GM23338 (cell line): Measurements from ENCODE around the gene CFAP299.

Experiments used
- CREB1 ChIP-seq: fragments of 250-450 bp; sonication (Bioruptor Pico); IDR thresholded peaks from 2 replicates; pipeline ENCODE4 v1.5.0; 2020; ENCODE audit warnings: low read depth, mild to moderate bottlenecking, moderate library complexity
- EZH2 ChIP-seq: fragments of 200-600 bp; sonication (generic); IDR thresholded peaks from one replicate; pipeline ENCODE4 v1.8.0; 2017; ENCODE audit warnings: antibody characterized with exemption, mild to moderate bottlenecking, low read depth; ENCODE audit not compliant: unreplicated experiment
- EZH2phosphoT487 ChIP-seq: fragments of 200-600 bp; sonication (generic); IDR thresholded peaks from one replicate; pipeline ENCODE4 v1.8.1; 2018; ENCODE audit warnings: antibody characterized with exemption; ENCODE audit not compliant: unreplicated experiment
- JUNB ChIP-seq: IDR thresholded peaks from one replicate; pipeline ENCODE4 v1.6.1; 2016; ENCODE audit warnings: antibody characterized with exemption; ENCODE audit not compliant: unreplicated experiment
- NANOG ChIP-seq: IDR thresholded peaks from 2 replicates; pipeline ENCODE4 v1.6.1; 2016; ENCODE audit warnings: antibody characterized with exemption, borderline replicate concordance
- POLR2AphosphoS5 ChIP-seq: IDR thresholded peaks from 2 replicates; pipeline ENCODE4 v1.6.1; 2016; ENCODE audit warnings: antibody characterized with exemption, low read depth
- STAT1 ChIP-seq: IDR thresholded peaks from one replicate; pipeline ENCODE4 v1.6.1; 2016; ENCODE audit warnings: antibody characterized with exemption; ENCODE audit not compliant: unreplicated experiment
- TF ChIP-seq, protein P1 (sequence below), 2 experiments: fragments of 200-600 bp in 1 of 2; sonication (generic) in 1 of 2; conservative IDR thresholded peaks; 2 replicates each; pipeline versions ENCODE4 v1.5.1 to v1.6.1; 2016 to 2017; ENCODE audit warnings: antibody characterized with exemption in 2 of 2, low read depth in 2 of 2, mild to moderate bottlenecking in 2 of 2, moderate library complexity in 1 of 2
- TF ChIP-seq, protein P2 (sequence below): IDR thresholded peaks from one replicate; pipeline ENCODE4 v1.6.1; 2018; ENCODE audit warnings: antibody characterized with exemption; ENCODE audit not compliant: unreplicated experiment

DNA sequence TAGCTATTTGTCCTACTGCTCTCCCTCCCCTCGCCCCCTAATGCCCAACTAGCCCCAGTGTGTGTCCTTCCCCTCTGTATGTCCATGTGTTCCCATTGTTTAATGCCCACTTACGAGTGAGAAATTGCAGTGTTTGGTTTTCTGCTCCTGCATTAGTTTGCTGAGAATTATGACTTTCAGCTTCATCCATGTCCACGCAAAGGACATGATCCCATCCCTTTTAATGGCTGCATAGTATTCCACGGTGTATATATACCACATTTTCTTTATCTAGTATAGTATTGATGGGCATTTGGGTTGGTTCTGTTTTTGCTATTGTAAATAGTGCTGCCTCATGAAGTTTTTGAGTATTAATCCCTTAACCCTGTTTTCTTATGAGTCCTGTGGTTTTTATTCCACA is 33.6 kb upstream of the CFAP299 start:
- TF ChIP-seq EZH2 (no peak), EZH2phosphoT487 (no peak), JUNB (no peak), CREB1 (CRISPR knock-in tag) (no peak), POLR2AphosphoS5 (no peak), NANOG (no peak), STAT1 (no peak)
- TF ChIP-seq, protein P1, sequence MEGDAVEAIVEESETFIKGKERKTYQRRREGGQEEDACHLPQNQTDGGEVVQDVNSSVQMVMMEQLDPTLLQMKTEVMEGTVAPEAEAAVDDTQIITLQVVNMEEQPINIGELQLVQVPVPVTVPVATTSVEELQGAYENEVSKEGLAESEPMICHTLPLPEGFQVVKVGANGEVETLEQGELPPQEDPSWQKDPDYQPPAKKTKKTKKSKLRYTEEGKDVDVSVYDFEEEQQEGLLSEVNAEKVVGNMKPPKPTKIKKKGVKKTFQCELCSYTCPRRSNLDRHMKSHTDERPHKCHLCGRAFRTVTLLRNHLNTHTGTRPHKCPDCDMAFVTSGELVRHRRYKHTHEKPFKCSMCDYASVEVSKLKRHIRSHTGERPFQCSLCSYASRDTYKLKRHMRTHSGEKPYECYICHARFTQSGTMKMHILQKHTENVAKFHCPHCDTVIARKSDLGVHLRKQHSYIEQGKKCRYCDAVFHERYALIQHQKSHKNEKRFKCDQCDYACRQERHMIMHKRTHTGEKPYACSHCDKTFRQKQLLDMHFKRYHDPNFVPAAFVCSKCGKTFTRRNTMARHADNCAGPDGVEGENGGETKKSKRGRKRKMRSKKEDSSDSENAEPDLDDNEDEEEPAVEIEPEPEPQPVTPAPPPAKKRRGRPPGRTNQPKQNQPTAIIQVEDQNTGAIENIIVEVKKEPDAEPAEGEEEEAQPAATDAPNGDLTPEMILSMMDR (conservative IDR thresholded peaks at IDR 0.05; ENCODE audit: low read depth in 2 of 2): no peak
- TF ChIP-seq, protein P2, sequence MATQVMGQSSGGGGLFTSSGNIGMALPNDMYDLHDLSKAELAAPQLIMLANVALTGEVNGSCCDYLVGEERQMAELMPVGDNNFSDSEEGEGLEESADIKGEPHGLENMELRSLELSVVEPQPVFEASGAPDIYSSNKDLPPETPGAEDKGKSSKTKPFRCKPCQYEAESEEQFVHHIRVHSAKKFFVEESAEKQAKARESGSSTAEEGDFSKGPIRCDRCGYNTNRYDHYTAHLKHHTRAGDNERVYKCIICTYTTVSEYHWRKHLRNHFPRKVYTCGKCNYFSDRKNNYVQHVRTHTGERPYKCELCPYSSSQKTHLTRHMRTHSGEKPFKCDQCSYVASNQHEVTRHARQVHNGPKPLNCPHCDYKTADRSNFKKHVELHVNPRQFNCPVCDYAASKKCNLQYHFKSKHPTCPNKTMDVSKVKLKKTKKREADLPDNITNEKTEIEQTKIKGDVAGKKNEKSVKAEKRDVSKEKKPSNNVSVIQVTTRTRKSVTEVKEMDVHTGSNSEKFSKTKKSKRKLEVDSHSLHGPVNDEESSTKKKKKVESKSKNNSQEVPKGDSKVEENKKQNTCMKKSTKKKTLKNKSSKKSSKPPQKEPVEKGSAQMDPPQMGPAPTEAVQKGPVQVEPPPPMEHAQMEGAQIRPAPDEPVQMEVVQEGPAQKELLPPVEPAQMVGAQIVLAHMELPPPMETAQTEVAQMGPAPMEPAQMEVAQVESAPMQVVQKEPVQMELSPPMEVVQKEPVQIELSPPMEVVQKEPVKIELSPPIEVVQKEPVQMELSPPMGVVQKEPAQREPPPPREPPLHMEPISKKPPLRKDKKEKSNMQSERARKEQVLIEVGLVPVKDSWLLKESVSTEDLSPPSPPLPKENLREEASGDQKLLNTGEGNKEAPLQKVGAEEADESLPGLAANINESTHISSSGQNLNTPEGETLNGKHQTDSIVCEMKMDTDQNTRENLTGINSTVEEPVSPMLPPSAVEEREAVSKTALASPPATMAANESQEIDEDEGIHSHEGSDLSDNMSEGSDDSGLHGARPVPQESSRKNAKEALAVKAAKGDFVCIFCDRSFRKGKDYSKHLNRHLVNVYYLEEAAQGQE: no peak
